ENCODE measurements around the gene FYN.

FYN gene

DNA sequence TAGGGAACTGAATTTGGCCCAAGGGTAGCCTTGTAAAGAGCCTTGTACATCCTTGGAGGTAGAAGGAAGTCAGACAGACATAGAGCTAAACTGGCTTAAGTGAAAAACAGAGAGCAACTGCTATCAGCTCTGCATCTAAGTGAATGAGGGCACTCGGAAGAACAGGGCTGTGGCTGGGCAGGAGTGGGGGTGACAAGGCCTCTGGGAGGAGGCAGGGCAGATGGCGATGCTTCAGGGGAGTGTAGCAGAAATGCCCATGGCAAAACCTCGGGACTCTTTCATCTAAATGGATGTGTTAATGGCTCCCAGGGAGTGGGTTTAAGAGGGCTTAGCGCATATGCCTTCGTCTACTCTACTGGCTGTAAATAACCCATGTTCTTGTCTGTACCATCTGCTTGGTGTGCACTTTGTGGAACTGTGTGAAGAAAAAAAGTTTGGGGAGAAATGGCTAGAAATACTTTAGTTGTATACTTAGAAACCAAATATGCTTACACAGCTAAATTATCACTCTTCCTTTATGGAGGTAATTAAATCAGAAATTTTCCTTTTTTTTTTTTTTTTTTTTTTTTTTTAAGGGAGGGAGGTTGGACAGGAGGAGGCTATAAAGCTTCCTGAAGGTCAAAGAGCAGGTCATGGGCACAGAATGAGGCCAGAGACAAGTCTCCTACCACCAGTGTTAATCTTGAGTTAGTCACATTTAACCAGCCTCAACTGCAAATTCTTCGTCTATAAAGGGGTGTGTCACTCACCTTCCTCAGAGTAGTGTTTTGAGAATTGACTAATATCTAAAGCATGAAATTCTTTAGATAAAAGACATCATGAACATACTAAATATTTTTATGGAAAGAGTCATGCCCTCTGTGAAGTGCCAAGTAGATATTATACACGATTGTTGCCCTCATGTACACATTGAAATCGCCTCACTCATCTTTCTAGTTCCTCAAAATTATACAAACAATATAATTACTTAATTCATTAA is 60.9 kb downstream of the FYN start:
- Histone ChIP-seq H3K9me3 (ENCODE audit: low read length) (no peaks in the 10 kb centered on the region), H3K27ac (ENCODE audit: low read depth, low read length) (no peak overlapping the region), H3K36me3 (ENCODE audit: insufficient read depth, low read length) (no peaks in the 10 kb centered on the region), H3K27me3 (ENCODE audit: control insufficient read depth in 1 of 2, insufficient read depth in 2 of 2, low read length in 2 of 2) (no peaks in the 10 kb centered on the region), H3K4me3 (ENCODE audit: low read depth in 1 of 2, low read length in 2 of 2) (no peak overlapping the region), H3K9ac (ENCODE audit: low read length) (no peak overlapping the region), H3K4me1 (ENCODE audit: insufficient read depth, low read length) (peaks cover 2% of the 10 kb centered on the region)

DNA sequence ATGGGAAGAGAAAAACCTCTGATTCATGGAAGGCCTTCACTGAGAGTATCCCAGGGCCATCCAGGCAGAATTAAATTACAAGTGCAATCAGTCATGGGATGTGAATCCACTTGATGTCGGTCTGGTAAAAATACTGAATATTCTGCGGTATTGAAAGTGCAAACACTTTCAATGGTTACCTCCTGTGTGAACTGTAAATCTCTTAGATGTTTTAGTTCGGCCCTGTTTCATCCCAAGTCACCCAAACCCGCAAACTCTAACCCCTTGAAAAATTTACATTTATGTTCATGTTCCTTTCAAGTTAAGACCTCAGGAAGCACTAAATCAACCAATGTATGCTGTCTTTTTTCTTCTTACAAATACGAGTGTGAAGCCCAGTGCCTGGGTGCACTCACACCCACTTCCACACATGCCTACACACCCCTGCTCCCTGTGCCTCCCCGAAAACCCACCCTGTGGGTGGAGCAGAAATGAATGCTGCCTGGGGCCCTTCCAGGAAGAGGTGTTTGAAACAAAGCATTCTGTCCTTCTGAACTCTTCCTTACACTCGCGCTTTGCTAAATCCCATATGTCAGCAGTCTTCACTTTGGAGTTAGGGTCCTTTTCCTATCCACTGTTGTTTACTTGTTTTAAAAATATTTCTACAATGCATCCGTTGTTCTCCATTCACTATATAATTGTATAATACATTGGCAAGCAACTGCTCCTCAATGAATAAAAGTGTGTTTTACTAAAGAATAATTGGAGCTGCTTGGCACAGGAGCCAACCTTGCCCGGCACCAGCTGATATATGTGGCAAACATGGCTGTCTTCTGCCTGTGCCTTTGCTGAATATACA is 62.7 kb downstream of the FYN start:
- no peak overlapping the region for H3K9ac ChIP-seq (ENCODE audit: low read length)
- H3K36me3 ChIP-seq (ENCODE audit: insufficient read depth, low read length): no peaks in the 10 kb centered on the region
- H3K27ac ChIP-seq (ENCODE audit: low read depth, low read length): no peak overlapping the region
- H3K4me1 ChIP-seq (ENCODE audit: insufficient read depth, low read length): peaks cover 15% of the 10 kb centered on the region
- no peak overlapping the region for H3K4me3 ChIP-seq (ENCODE audit: low read depth in 1 of 2, low read length in 2 of 2)
- H3K9me3 ChIP-seq (ENCODE audit: low read length): no peaks in the 10 kb centered on the region
- H3K27me3 ChIP-seq (ENCODE audit: control insufficient read depth in 1 of 2, insufficient read depth in 2 of 2, low read length in 2 of 2): no peaks in the 10 kb centered on the region

DNA sequence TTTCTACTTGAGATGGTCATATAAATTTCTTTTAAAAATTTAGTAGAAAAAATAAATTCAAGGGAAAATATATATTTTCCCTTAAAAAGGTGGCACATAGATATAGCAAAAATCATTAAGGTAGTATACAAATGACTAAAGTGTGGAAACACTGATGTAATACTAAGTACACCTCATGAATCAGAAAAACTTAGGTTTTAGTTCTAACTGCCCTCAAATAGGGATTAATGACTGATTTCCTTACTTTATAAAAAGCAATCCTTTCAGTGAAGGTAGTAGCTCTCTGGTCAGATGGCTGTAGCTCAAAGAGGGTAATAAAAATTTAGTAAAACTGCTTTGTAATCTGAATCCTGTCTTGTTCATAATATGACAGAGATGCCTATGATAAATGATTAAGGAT is 63.5 kb downstream of the FYN start:
- Histone ChIP-seq H3K4me1 (ENCODE audit: insufficient read depth, low read length) (peaks cover 22% of the 10 kb centered on the region), H3K9me3 (ENCODE audit: low read length) (no peaks in the 10 kb centered on the region)

DNA sequence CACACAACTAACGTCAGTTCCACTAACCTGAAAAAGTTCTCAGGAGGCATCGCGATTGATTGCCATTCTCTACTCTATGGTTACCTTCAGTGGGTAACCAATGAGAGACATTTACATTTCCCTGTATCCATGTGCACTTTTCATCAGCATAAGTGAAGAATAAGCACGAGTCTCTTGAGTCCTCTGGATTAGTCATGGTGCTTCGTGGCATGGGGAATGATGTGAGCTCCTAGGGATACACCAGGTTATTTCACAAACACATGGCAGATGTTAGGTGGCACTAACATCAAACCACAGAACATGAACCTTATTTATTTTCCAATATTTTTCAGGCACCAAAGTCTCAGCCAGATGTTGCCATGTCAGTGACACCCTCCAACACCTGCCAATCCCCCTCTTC is 64.0 kb downstream of the FYN start:
- H3K9ac ChIP-seq (ENCODE audit: low read length): no peak overlapping the region
- H3K36me3 ChIP-seq (ENCODE audit: insufficient read depth, low read length): no peaks in the 10 kb centered on the region
- H3K9me3 ChIP-seq (ENCODE audit: low read length): no peaks in the 10 kb centered on the region
- no peak overlapping the region for H3K27ac ChIP-seq (ENCODE audit: low read depth, low read length)
- H3K4me1 ChIP-seq (ENCODE audit: insufficient read depth, low read length): peaks cover 27% of the 10 kb centered on the region
- H3K27me3 ChIP-seq (ENCODE audit: control insufficient read depth in 1 of 2, insufficient read depth in 2 of 2, low read length in 2 of 2): no peaks in the 10 kb centered on the region
- H3K4me3 ChIP-seq (ENCODE audit: low read depth in 1 of 2, low read length in 2 of 2): no peak overlapping the region

More for the DNA sequence above, 63.5 kb downstream of the FYN start:
- H3K4me3 ChIP-seq (ENCODE audit: low read depth in 1 of 2, low read length in 2 of 2): no peak overlapping the region
- no peak overlapping the region for H3K27ac ChIP-seq (ENCODE audit: low read depth, low read length)
- no peaks in the 10 kb centered on the region for H3K36me3 ChIP-seq (ENCODE audit: insufficient read depth, low read length)
- H3K27me3 ChIP-seq (ENCODE audit: control insufficient read depth in 1 of 2, insufficient read depth in 2 of 2, low read length in 2 of 2): no peaks in the 10 kb centered on the region
- no peak overlapping the region for H3K9ac ChIP-seq (ENCODE audit: low read length)

DNA sequence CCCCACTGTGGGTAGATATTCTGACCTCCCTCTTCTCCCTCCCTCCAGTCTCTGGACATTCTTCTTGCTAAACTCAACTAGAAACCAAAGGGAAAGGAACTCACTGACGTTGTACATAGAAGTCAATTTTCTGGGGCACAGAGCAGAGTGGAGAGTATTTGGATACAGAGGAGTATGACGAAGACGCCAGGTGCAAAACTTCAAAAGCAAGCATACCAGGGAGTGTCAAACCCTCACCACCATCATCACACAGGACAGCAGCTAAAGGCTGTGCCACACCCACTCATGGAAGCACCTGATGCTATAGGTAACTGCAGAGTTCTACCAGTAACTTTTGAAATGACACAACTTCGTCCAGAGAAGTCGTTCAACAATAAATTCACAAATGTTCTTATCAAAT is 64.8 kb downstream of the FYN start:
- Histone ChIP-seq H3K9ac (ENCODE audit: low read length) (no peak overlapping the region), H3K27ac (ENCODE audit: low read depth, low read length) (no peak overlapping the region), H3K27me3 (ENCODE audit: control insufficient read depth in 1 of 2, insufficient read depth in 2 of 2, low read length in 2 of 2) (no peaks in the 10 kb centered on the region), H3K36me3 (ENCODE audit: insufficient read depth, low read length) (no peaks in the 10 kb centered on the region), H3K4me1 (ENCODE audit: insufficient read depth, low read length) (peaks cover 32% of the 10 kb centered on the region), H3K9me3 (ENCODE audit: low read length) (no peaks in the 10 kb centered on the region), H3K4me3 (ENCODE audit: low read depth in 1 of 2, low read length in 2 of 2) (no peak overlapping the region)

DNA sequence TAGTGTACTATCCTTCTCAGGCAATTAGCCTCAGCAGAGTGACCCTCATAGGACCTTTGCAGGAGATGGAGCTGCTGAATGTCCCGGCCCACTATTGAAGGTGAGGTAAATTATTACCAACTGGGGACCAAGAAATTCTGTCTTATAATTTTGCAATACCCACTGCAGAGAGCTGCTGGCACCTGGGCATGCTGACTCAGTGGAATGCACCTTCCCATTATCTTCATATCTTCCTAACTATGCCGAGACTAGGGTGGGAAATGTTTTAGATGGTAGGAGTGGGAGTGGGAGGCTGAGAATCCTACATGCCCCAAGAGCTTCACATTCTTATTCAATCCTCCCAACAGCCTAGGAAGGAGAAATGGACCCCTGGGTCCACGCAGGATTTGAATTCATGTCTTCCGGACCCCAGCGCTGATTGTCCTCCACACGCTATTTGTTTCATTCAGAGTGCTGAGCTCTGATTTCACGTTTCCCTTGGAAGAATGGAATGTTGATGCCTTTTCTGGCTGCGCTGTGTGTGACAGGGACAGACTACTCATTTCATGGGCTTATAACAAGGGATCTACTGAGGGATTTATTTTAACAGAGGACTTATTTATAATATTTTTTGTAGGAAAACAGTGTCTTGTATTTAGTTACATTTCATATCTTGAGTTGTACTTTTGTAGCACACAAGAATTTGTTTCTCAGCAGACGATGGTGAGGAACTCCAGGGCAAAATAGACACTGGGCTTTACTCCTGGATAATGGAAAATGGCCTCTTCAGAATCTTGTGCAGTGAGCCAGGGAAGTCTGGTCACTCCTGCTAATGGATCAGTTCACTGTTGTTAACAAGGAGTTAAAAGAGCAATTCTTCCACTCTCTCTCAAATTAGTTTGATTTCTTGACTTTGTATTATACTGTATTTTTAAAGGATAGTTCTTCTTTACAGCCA is 66.4 kb downstream of the FYN start:
- H3K36me3 ChIP-seq (ENCODE audit: insufficient read depth, low read length): no peaks in the 10 kb centered on the region
- H3K27me3 ChIP-seq (ENCODE audit: control insufficient read depth in 1 of 2, insufficient read depth in 2 of 2, low read length in 2 of 2): no peaks in the 10 kb centered on the region
- H3K4me1 ChIP-seq (ENCODE audit: insufficient read depth, low read length): peaks cover 32% of the 10 kb centered on the region
- no peak overlapping the region for H3K4me3 ChIP-seq (ENCODE audit: low read depth in 1 of 2, low read length in 2 of 2)
- H3K9me3 ChIP-seq (ENCODE audit: low read length): no peaks in the 10 kb centered on the region
- no peak overlapping the region for H3K27ac ChIP-seq (ENCODE audit: low read depth, low read length)
- no peak overlapping the region for H3K9ac ChIP-seq (ENCODE audit: low read length)

DNA sequence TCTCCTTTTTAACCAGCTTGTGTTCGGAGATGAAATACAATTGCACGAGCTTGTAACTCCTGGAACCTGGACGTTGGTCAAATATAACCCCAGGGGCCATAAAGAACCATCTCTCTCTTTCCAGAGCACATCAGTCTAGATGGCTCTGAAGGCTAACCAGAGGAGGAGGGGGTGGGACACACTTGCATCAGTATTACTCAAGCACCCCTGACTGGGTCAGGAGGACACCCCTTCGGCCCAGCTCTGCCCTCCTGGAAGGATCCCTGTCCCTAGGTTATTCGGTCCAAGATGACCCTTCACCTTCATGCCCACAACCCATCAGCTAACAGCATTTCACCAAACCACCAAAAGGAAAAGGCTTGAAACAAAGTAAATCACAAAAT is 67.1 kb downstream of the FYN start:
- Histone ChIP-seq H3K4me1 (ENCODE audit: insufficient read depth, low read length) (peaks cover 32% of the 10 kb centered on the region), H3K27ac (ENCODE audit: low read depth, low read length) (no peak overlapping the region), H3K9ac (ENCODE audit: low read length) (no peak overlapping the region)

DNA sequence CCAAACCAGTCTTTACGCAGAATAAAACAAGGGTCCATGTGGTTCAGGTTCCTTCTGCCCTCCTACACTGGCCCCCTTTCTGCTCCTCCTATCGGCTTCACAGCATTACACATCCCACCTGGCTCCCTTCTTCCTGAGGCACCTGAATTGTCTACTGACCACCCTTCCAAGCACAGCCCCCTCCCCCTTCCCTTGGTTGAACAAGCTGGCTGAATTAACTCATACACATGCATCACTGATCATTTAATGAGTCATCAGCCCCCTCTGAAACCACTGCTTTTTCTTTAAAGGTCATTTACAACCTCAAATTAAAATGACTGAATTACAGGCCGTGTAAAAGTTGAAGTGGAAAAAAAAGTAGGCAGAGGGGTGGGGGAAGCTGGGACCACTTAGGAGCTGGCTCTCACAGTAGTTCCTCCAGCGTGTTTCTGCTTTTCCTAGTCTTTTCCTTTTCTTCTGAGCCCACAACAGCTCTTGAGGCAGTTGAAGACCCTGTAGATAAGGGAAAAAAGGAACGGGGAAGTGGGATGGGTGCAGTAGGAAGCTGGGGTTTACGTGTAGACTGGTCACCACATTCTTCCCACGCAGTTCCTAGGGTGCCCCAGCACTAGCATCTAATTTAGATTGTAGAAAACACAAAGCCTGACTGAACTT is 67.6 kb downstream of the FYN start:
- peaks cover 32% of the 10 kb centered on the region for H3K4me1 ChIP-seq (ENCODE audit: insufficient read depth, low read length)
- H3K27me3 ChIP-seq (ENCODE audit: control insufficient read depth in 1 of 2, insufficient read depth in 2 of 2, low read length in 2 of 2): no peaks in the 10 kb centered on the region
- no peak overlapping the region for H3K9ac ChIP-seq (ENCODE audit: low read length)
- H3K9me3 ChIP-seq (ENCODE audit: low read length): no peaks in the 10 kb centered on the region
- H3K27ac ChIP-seq (ENCODE audit: low read depth, low read length): no peak overlapping the region
- no peaks in the 10 kb centered on the region for H3K36me3 ChIP-seq (ENCODE audit: insufficient read depth, low read length)
- no peak overlapping the region for H3K4me3 ChIP-seq (ENCODE audit: low read depth in 1 of 2, low read length in 2 of 2)

More for the DNA sequence above, 67.1 kb downstream of the FYN start:
- Histone ChIP-seq H3K9me3 (ENCODE audit: low read length) (no peaks in the 10 kb centered on the region), H3K27me3 (ENCODE audit: control insufficient read depth in 1 of 2, insufficient read depth in 2 of 2, low read length in 2 of 2) (no peaks in the 10 kb centered on the region), H3K36me3 (ENCODE audit: insufficient read depth, low read length) (no peaks in the 10 kb centered on the region), H3K4me3 (ENCODE audit: low read depth in 1 of 2, low read length in 2 of 2) (no peak overlapping the region)

DNA sequence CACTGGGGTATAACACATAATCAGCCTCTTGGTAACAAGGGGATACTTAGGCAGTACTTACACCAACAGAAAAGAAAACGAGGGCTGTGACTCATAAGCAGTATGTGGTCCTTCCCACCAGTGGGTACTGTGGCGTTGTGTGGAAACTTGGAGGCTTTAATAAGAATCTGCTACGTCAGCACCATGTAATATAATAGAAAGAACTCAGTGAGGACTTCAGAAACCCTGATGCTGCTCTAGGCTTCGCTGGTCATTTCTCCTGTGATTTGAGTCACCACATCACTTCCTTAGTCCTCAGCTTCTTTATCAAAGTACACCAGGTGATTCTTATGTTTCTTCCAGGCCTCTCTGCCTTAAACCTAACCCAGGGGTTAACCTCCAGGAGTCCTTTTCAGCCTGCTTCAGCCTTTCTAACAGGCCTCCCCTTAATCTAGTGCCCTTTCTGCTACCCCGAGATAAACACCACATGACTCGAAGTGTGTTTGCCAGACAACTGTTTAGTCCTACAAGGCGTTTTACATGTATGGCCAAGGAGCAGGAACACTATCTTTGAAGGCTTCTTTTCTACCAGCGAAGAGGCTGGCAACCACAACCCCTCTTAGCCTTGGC is 68.5 kb downstream of the FYN start:
- no peak overlapping the region for H3K27ac ChIP-seq (ENCODE audit: low read depth, low read length)
- H3K9ac ChIP-seq (ENCODE audit: low read length): no peak overlapping the region
- H3K27me3 ChIP-seq (ENCODE audit: control insufficient read depth in 1 of 2, insufficient read depth in 2 of 2, low read length in 2 of 2): no peaks in the 10 kb centered on the region
- no peaks in the 10 kb centered on the region for H3K9me3 ChIP-seq (ENCODE audit: low read length)
- H3K4me1 ChIP-seq (ENCODE audit: insufficient read depth, low read length): peaks cover 32% of the 10 kb centered on the region
- no peak overlapping the region for H3K4me3 ChIP-seq (ENCODE audit: low read depth in 1 of 2, low read length in 2 of 2)
- no peaks in the 10 kb centered on the region for H3K36me3 ChIP-seq (ENCODE audit: insufficient read depth, low read length)

DNA sequence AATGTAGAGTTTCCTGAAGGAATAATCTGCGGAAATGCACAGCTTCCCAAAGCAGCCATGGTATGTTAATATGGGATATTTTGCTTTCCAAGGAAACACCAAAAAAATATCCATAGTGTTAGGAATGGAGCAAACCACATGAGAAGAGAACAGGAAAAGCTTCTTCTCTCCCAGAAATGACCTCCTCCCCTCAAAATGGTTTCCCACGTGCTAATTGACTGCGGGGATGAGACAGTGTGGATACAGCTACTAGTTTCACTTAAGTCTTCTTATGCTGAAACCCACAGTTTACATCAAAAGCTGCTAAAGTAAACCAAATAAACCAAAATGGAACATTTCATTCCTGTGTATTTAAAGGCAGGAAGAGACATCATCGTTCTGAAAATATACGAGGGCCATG is 69.4 kb downstream of the FYN start:
- no peaks in the 10 kb centered on the region for H3K27me3 ChIP-seq (ENCODE audit: control insufficient read depth in 1 of 2, insufficient read depth in 2 of 2, low read length in 2 of 2)
- H3K4me1 ChIP-seq (ENCODE audit: insufficient read depth, low read length): peaks cover 32% of the 10 kb centered on the region
- H3K9ac ChIP-seq (ENCODE audit: low read length): no peak overlapping the region
- no peaks in the 10 kb centered on the region for H3K36me3 ChIP-seq (ENCODE audit: insufficient read depth, low read length)
- no peaks in the 10 kb centered on the region for H3K9me3 ChIP-seq (ENCODE audit: low read length)
- H3K27ac ChIP-seq (ENCODE audit: low read depth, low read length): no peak overlapping the region
- no peak overlapping the region for H3K4me3 ChIP-seq (ENCODE audit: low read depth in 1 of 2, low read length in 2 of 2)
